GM12878 (cell line): ENCODE measurements around the gene NARF. TPM values are rescaled to one million over a fixed set of nuclear protein-coding genes. Genes with fewer than 3 reads are reported as not detected.

Experiments used
- ATAC-seq: fragments of 200-7000 bp; cut with Tn5 transposase; 3 replicates; pipeline ENCODE4 v1.9.1; 2020; ENCODE audit warnings: mild to moderate bottlenecking, moderate library complexity
- BruUV-seq: library from RNA; stranded (reverse); fragments of 400-500 nt; replicated peaks from 2 replicates; lab custom pipeline; 2021; lab: Mats Ljungman, UMichigan
- CTCF ChIA-PET: fragments of 300-600 bp; sonication (Branson Sonifier 250); formaldehyde crosslinking; extraction: SDS; loops from one replicate; lab custom pipeline; 2021; ENCODE audit warnings: inconsistent platforms; lab: Yijun Ruan, JAX
- POLR2A ChIA-PET: fragments of 350-600 bp; formaldehyde crosslinking; extraction: SDS; loops from one replicate; lab custom pipeline; 2021; ENCODE audit warnings: inconsistent platforms; lab: Charles Lee
- RAD21 ChIA-PET: fragments of 300-600 bp; sonication (Branson Sonifier 250); formaldehyde crosslinking; loops from one replicate; lab custom pipeline; 2023; ENCODE audit warnings: antibody characterized with exemption; ENCODE audit not compliant: unreplicated experiment; lab: Charles Lee
- SMC1A ChIA-PET: fragments of 300-600 bp; sonication (Branson Sonifier 250); formaldehyde crosslinking; loops from one replicate; lab custom pipeline; 2023; ENCODE audit not compliant: unreplicated experiment, uncharacterized antibody; lab: Charles Lee
- DNase-seq: peaks from one replicate; pipeline ENCODE4 v3.0.0-alpha.2; 2011; ENCODE audit warnings: low read depth, low spot score
- FAIRE-seq: peaks from 3 replicates; lab custom pipeline; 2011; peaks lifted over from hg19 to GRCh38; lab: Jason Lieb, UNC
- H2AFZ ChIP-seq: 2 replicates; pipeline ENCODE4 v1.6.0; 2011; ENCODE audit warnings: low read depth, low read length, control low read depth; ENCODE audit not compliant: control insufficient read depth
- H3K27ac ChIP-seq: 2 replicates; pipeline ENCODE4 v1.5.1; 2011; ENCODE audit warnings: control low read depth; ENCODE audit not compliant: control insufficient read depth, insufficient read depth
- H3K27me3 ChIP-seq, 2 experiments: replicated peaks in 1 of 2; 2 replicates each; pipeline versions ENCODE4 v1.6.0 to v1.6.1; 2011; ENCODE audit warnings: low read length in 1 of 2; ENCODE audit not compliant: control insufficient read depth in 2 of 2, insufficient read depth in 2 of 2
- H3K36me3 ChIP-seq, 2 experiments: 2 replicates each; pipeline ENCODE4 v1.5.1; 2011; ENCODE audit warnings: low read length in 1 of 2; ENCODE audit not compliant: control insufficient read depth in 2 of 2, insufficient read depth in 2 of 2
- H3K4me1 ChIP-seq: 2 replicates; pipeline ENCODE4 v1.6.1; 2011; ENCODE audit warnings: mild to moderate bottlenecking, low read length, moderate library complexity, mixed read lengths; ENCODE audit not compliant: control insufficient read depth, insufficient read depth
- H3K4me2 ChIP-seq: 2 replicates; pipeline ENCODE4 v1.6.0; 2011; ENCODE audit warnings: control low read depth; ENCODE audit not compliant: control insufficient read depth, insufficient read depth
- H3K4me3 ChIP-seq: fragments of 200-600 bp; sonication (generic); 2 replicates; pipeline ENCODE4 v1.5.1; 2016
- H3K79me2 ChIP-seq: 2 replicates; pipeline ENCODE4 v1.6.0; 2011; ENCODE audit warnings: low read length; ENCODE audit not compliant: control insufficient read depth, insufficient read depth
- H3K9ac ChIP-seq: 2 replicates; pipeline ENCODE4 v1.8.0; 2011; ENCODE audit warnings: low read length, control low read depth, mixed read lengths; ENCODE audit not compliant: control insufficient read depth, insufficient read depth
- H3K9me3 ChIP-seq: replicated peaks from 3 replicates; pipeline ENCODE4 v1.5.1; 2011; ENCODE audit warnings: mild to moderate bottlenecking, low read length; ENCODE audit not compliant: control insufficient read depth, insufficient read depth
- H4K20me1 ChIP-seq: 2 replicates; pipeline ENCODE4 v1.6.0; 2011; ENCODE audit not compliant: control insufficient read depth, insufficient read depth
- ATF2 ChIP-seq: IDR thresholded peaks from 2 replicates; pipeline ENCODE4 v1.6.1; 2012; ENCODE audit warnings: low read length, inconsistent platforms
- BMI1 ChIP-seq: fragments of 450-650 bp; IDR thresholded peaks from 2 replicates; pipeline ENCODE4 v1.6.1; 2016; ENCODE audit warnings: mild to moderate bottlenecking, moderate library complexity, borderline replicate concordance
- BRCA1 ChIP-seq: IDR thresholded peaks from 2 replicates; pipeline ENCODE4 v1.6.1; 2011; ENCODE audit warnings: low read depth, low read length, improper control_type of control experiment
- CHD2 ChIP-seq: IDR thresholded peaks from 2 replicates; pipeline ENCODE4 v1.6.1; 2011; ENCODE audit warnings: low read depth, low read length, improper control_type of control experiment, borderline replicate concordance
- E2F4 ChIP-seq: IDR thresholded peaks from 2 replicates; pipeline ENCODE4 v1.6.1; 2012; ENCODE audit warnings: low read depth, low read length, improper control_type of control experiment
- E2F8 ChIP-seq: fragments of 450-650 bp; IDR thresholded peaks from 2 replicates; pipeline ENCODE4 v1.6.1; 2018; ENCODE audit warnings: mild to moderate bottlenecking, low read depth, moderate library complexity; ENCODE audit not compliant: partially characterized antibody
- ETV6 ChIP-seq, 2 experiments: fragments of 450-650 bp in 1 of 2; IDR thresholded peaks in 1 of 2; conservative IDR thresholded peaks in 1 of 2; 2 replicates each; pipeline ENCODE4 v1.6.1; 2014; ENCODE audit warnings: antibody characterized with exemption in 1 of 2, borderline replicate concordance in 1 of 2, low read depth in 1 of 2, mild to moderate bottlenecking in 1 of 2, moderate library complexity in 1 of 2
- LARP7 ChIP-seq: fragments of 450-650 bp; IDR thresholded peaks from 2 replicates; pipeline ENCODE4 v1.6.1; 2017; ENCODE audit warnings: mild to moderate bottlenecking
- MEF2A ChIP-seq: IDR thresholded peaks from 2 replicates; pipeline ENCODE4 v1.6.1; 2011; ENCODE audit warnings: low read depth, mild to moderate bottlenecking, low read length, moderate library complexity; ENCODE audit not compliant: insufficient read depth
- NFYA ChIP-seq: IDR thresholded peaks from 2 replicates; pipeline ENCODE4 v1.6.1; 2011; ENCODE audit warnings: low read depth, mild to moderate bottlenecking, low read length, improper control_type of control experiment, borderline replicate concordance
- STAT1 ChIP-seq: fragments of 450-650 bp; conservative IDR thresholded peaks from 2 replicates; pipeline ENCODE4 v1.6.1; 2014; ENCODE audit warnings: antibody characterized with exemption, mild to moderate bottlenecking
- TARDBP ChIP-seq: IDR thresholded peaks from 2 replicates; pipeline ENCODE4 v1.6.1; 2016; ENCODE audit warnings: borderline replicate concordance
- USF2 ChIP-seq: IDR thresholded peaks from 2 replicates; pipeline ENCODE4 v1.6.1; 2011; ENCODE audit warnings: low read depth, low read length, improper control_type of control experiment, borderline replicate concordance
- WGBS: methylation state at CpG from one replicate; pipeline ENCODE4 v1.1.6; 2016; ENCODE audit warnings: low lambda C conversion rate; ENCODE audit not compliant: insufficient replicate concordance, insufficient coverage; ENCODE audit errors: missing lambda C conversion rate; 5-methylcytosine and 5-hydroxymethylcytosine counted together
- in situ Hi-C: fragments of 300-500 bp; cut with MboI; formaldehyde crosslinking; loops from 9 replicates; pipeline ENCODE4 v1.14.3; 2018; ENCODE audit warnings: mixed read lengths
- intact Hi-C: fragments of 100-400 bp; cut with micrococcal nuclease; formaldehyde crosslinking; loops from one replicate; pipeline ENCODE4 v1.14.2; 2022; ENCODE audit not compliant: unreplicated experiment
- polyA plus RNA-seq, 11 experiments: library from polyadenylated mRNA; depleted of rRNA in 4 of 11; unstranded in 6 of 11; stranded (reverse) in 5 of 11; fragments of >200 nt; fragmentation: Nextera tagmentation in 4 of 11; fragmentation: Illumina TruSeq in 1 of 11; extraction: Ambion mirVana in 4 of 11; extraction: Trizol in 1 of 11; gene quantifications; 1 replicate in 1 of 11; 2 replicates in 10 of 11; pipeline versions ENCODE4 v1.2.1 to v1.2.3, GENCODE V29; 2011 to 2016; ENCODE audit warnings: inconsistent platforms in 2 of 11, missing spikeins in 2 of 11, low read depth in 1 of 11
- total RNA-seq, 4 experiments: library from RNA; depleted of rRNA in 3 of 4; stranded (reverse); fragments of >200 nt in 3 of 4; fragmentation: Illumina TruSeq in 1 of 4; extraction: Trizol in 1 of 4; gene quantifications; 2 replicates each; pipeline versions ENCODE4 v1.2.1 to v1.2.3, GENCODE V29; 2013 to 2021

The NARF gene
- total and polyA plus RNA-seq, 10 of the 15 experiments (the other 5 are each of a cell fraction or from before 2014, with no cell fraction given): 16.7 to 126 (median 47.5) TPM

- Histone ChIP-seq H3K9ac (no peak overlapping the region), H3K79me2 (no peaks in the 10 kb centered on the region), H3K9me3 (no peaks in the 10 kb centered on the region), H3K4me3 (no peak overlapping the region), H3K4me2 (no peak overlapping the region), H3K27me3 (no peaks in the 10 kb centered on the region), H2AFZ (no peak overlapping the region), H3K27ac (no peak overlapping the region), H4K20me1 (peaks cover 5% of the 10 kb centered on the region), H3K36me3 (no peaks in the 10 kb centered on the region; a peak in 1 of 4 replicates), H3K4me1 (no peaks in the 10 kb centered on the region)
- no TSS peak for BruUV-seq
- SMC1A ChIA-PET: interaction anchor here (0.7 to 1.0 kb wide), 2 partner anchors 54 to 61 kb away, joined by 3 read pairs; no protein-coding TSS in a partner anchor
- WGBS: 92% methylated on average over 24 of the region's 24 CpGs
- CTCF ChIA-PET: interaction anchor here (1.5 to 4.1 kb wide), 3 partner anchors 10 to 61 kb away, joined by 3 to 22 read pairs (median 15); no protein-coding TSS in a partner anchor
- intact Hi-C loops (loop anchor here (5.0 kb wide), 1 partner anchor 179 kb away; no protein-coding TSS in a partner anchor), in situ Hi-C loops (no loop called here)
- FAIRE-seq (no peak), ATAC-seq (no peak)
- RAD21 ChIA-PET: no interaction called here
- POLR2A ChIA-PET: no interaction called here
- TF ChIP-seq BRCA1 (no peak), E2F4 (no peak), USF2 (no peak), ETV6 (conservative IDR thresholded peaks at IDR 0.05 in 1 of 2, IDR thresholded peaks at IDR 0.05 in 1 of 2; ENCODE audit: borderline replicate concordance in 1 of 2, low read depth in 1 of 2) (no peak), STAT1 (no peak), NFYA (no peak), MEF2A (no peak), TARDBP (no peak), ATF2 (no peak), E2F8 (no peak), CHD2 (no peak), BMI1 (no peak), LARP7 (no peak)
- TF ChIP-seq, all 136 proteins: peak for 0
- DNase-seq: no peak
Observed at GRCh38 chr17:82411396-82412053, 47.0 kb upstream of the NARF start.
